Measurements from ENCODE around the gene MAP6.

DNA sequence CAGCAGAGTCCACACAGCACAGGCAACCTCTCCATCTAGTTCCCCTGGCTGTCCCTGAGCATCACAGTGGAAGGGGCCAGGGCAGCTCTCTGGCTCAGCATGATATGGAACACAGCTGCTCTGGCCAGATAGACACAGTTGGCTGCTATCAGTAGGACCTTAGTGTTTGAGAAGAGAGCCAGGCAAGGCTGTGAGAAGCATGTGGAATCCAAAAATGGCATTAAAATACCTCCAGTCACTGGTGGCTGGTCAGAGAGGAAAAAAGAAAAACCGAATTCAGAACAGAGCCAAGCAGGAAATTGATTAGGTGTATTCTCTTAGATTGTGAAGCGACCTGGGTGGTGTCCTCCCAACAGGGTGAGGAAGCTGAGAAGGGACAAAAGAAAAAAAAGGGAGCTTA, 78.9 kb downstream of the MAP6 start:
- TF ChIP-seq GATA2 (IDR thresholded peaks at IDR 0.05; ENCODE audit: low read depth, low read length) (no peak), GATA3 (IDR thresholded peaks at IDR 0.05; ENCODE audit: low read depth, low read length) (no peak)
